Fibroblast of skin of left biceps (primary cell): ENCODE data around the gene HAO1.

ENCODE experiments used
- DNase-seq, 2 experiments: peaks; one replicate each; pipeline ENCODE4 v3.0.0-alpha.2; 2013; ENCODE audit warnings: low read depth in 2 of 2

HAO1 gene

DNA sequence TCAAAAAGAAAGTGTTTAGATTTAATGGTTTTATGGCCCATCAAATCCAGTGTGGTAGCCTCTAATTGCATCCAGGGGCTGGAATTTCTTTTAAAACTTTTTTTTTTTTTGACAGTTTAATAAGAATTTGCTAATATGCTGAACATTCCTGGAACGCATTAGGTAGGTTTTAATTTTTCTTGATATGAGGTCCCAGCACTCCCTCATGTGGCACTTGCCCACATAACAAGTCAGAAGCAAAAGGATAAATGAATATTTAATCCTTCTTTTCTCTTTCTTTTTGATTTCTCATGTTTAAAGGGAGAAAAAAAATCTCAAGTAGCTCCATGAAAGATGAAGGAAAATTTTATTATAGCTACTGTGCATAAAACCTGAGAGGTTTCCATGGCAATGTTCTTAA lies 13.5 kb downstream of the HAO1 start:
- peak in 1 of 2 experiments; percentile 6 for DNase-seq

DNA sequence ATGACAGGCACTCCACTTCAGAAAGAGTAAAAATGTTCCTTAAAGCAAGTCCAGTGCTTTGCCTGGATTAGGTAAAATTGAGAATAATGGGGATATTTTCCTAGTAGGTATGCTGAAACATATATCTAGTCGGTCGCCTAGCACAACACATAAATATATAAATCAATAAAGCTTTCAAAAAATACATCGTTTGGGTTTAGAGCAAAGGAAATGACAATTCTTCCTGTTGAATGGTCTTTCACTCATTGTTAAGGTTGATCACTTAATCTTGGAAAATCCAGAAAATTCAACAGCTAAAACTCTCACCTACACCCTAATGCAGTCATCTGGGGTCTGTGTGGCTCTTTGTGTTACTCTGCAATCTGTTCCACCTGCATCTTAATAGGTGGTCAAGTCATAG lies 13.9 kb downstream of the HAO1 start:
- DNase-seq = no peak

DNA sequence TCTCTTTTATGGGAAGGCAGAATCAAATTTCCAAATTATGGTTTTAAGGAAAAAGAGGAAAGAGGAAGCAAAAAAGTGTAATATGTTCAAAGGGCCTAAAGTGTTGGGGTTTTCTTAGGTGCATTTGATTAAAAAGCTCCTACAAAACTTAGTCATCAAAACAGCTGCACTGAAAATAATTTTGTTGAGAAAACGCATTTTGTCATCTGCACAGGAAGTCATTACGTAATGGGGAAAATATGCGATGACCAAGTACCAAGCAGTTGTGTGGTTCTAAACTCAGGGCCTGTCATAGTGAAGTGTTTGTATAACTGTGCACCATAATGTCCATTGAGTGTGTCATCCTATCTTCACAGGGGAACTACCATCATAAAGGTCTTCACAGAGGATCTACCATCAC lies 15.6 kb downstream of the HAO1 start:
- peak; percentile 51 to 54 for DNase-seq

DNA sequence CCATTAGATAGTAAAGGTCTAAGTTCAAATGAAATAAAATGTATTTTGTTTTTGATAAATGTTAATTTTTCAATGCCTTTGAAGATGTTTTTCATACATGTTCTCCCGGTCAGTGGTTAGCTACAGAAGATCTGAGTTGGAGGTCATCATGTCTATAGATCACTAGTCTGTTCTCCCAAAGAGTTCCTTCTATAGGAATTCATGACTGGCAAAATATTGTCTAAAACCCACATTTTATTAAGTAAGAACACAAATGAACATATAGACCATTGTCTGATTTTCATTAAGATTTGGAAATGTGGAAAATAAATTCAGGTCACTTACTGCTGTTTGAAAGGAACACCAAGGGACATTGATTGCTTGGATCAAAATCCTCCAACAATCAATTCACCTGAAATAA lies 23.6 kb downstream of the HAO1 start:
- no peak for DNase-seq

DNA sequence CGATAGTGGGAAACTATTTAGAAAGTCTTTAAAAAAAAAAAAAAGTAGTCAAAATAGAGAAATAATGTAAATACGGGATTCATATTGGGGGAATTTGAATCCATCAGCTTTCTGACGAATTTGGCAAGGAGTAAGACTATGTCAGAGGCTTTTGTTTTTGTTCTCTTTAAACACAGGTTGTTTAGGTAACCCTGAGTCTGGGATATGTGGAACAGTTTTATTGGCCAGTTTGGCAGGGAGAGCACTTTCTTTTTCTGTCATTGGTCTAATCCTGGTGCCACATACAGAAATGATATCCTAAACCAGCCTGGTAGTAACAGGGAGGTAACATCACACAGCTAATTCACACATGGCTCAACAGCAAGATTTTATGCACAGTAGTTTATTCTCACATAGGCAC lies 27.7 kb downstream of the HAO1 start:
- no peak for DNase-seq

DNA sequence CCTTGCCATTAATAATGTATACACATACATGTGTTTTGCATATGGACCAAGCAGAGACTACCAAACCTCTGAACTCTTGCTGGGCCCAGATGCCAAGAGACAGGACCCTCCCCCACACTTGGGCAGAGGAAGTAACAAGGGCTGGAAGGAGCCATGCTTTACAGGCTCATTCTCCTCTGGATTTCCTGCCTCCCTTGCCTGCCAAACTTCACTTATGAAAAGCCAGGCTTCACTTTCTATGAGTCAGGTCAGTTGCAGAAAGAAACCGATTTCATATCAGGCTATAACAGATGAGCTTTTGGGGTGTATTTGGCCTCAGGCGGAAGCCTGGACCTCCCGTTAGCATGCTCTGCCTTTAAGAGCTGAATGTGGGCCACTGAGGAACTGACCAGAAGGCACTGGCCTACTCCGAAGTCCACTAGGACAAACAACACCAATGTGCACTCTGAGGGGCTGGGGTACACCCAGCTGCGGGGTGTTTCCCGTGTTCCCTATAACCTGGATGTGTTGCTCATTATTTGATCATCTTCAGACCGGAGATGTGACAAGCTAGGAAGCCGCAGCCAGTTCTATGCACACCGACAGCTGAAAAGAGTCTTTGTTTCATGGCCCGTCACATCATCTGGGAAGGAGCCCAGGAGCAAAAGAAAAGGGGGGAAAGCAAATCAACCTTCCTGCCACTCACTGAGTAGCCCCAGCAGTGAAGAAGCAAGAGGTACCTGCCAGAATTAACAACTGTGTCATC lies 28.5 kb downstream of the HAO1 start:
- no peak for DNase-seq

DNA sequence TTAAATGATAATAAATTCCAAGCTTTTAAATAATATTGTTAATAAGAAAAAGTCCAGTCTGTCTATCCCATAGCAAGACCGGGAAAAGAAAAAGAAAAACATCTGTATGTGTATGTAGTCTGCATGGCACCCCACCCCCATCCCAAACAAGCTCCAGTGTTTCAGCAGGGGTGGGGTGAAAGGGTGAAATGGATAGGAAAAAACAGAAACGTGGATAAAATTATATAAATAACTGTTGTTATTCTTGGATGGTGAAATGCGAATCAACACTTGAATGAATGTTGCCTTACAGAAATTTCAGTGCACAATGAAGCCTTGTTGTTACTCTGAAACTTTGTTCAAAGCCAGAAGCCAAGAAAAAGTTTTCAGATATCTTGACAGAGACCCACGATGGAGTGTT lies 31.4 kb downstream of the HAO1 start:
- no peak for DNase-seq

DNA sequence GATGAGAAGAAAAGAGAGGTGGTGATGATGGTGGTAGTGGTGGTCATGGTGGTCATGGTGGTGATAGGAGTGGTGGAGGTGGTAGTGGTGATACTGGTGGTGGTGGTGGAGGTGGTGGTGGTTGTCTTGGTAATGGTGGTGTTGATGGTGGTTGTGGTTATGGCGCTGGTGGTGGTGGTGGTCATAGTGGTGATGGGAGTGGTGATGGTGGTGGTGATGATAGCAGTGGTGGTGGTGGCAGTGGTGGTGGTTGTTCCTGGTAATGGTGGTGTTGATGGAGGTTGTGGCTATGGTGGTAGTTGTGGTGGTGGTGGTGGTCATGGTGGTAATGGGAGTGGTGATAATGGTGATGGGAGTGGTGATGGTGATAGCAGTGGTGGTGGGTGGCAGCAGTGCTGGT lies 36.8 kb downstream of the HAO1 start:
- DNase-seq = no peak

DNA sequence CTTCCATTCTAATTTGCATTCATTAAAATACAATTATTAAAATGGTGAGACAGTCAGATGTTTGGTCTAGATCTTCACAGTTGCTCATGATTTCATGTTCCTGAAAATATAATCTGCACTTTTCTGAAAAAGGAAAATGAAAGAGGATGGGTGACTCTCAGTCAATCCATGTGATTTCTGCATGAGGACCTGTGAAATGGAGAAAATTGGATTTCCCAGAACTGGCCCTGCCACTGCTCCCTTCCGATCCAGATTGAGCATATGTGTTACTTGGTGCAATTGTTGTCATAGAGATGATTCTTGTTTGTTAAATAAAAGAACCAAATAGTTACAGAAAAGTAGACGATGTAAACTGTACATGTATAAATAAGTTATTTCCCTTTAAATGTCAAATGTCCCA lies 37.4 kb downstream of the HAO1 start:
- no peak for DNase-seq

- no peak for DNase-seq
These were observed 42.4 kb downstream of the HAO1 start for GRCh38 chr20:7897781-7898364.

- DNase-seq = no peak
These were observed 47.1 kb downstream of the HAO1 start for GRCh38 chr20:7893014-7893730.

- no peak for DNase-seq
These were observed 48.6 kb downstream of the HAO1 start for GRCh38 chr20:7891705-7892104.

DNA sequence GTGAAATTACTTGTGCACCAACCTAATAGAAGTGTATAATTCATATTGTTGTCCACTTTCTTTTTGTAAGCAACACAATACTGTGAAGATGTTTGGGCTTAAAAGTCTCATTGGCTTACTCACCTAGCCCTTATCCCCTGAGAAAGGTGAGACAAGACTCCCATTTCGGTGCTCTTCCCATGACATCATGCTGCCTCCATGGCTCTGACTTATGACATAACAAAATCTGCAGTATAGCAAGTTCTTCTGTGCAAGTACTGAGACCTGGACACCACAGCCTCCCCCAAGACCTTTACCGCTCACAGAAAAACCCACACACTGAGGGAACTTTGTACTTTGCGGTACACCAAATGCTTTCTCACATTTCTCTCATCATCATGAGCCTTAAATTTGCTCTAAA lies 50.5 kb downstream of the HAO1 start:
- DNase-seq = no peak

DNA sequence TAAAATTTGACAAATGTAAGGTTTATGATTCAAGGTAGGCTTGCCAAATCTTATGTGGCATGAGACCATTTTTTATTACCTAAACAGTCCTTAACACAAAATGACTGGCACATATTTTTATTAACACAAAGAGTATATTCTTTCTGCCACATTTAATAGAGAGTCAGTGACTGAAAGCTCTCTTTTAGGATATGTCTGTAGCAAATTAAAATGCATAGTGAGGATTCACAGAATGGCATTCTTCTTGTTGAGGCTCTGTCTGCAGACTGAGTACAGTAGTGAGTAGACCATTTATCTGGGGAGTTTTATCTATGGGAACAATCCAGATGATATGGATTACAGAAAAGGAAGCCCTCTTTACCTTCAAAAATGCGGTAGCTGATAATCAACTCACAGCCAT lies 56.5 kb downstream of the HAO1 start:
- no peak for DNase-seq

DNA sequence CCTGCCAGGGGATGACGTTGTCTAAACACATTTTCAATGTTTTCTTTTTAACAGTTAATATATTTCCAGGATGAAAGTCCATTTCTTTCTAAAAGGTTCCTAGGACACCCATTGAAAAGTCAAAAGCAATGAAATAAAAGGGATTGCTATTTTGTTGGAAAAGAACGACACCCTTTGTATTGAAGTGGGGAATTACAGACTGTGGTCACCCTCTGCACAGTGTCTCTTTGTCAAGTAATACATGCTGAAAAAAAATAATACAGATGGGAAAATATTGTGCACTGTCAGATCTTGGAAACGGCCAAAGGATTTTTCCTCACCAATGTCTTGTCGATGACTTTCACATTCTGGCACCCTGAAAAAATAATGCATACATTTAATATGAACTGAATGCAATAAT lies 56.9 kb downstream of the HAO1 start:
- no peak for DNase-seq

- DNase-seq = no peak
These were observed 58.2 kb downstream of the HAO1 start for GRCh38 chr20:7882076-7882475.

DNA sequence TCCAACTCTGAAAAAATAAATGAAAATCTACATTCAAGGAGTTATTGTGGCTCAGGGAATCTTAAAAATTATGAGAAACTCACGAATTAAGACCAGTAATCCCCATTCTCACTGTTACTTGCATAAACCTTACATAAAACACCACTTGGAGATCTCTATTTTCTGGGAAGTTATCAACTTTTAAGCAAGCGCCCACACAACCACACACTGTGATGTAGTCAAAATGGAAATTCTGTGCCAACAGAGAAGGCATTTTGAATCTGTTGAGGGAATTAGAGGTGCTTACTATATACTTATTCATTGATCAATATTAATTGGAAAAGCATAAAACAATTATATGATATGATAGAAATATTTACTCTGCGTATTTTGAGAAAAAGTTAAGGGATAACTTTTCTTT lies 58.7 kb downstream of the HAO1 start:
- no peak for DNase-seq

GRCh38 chr20:7879883-7880282 lies 60.4 kb downstream of the HAO1 start:
- no peak for DNase-seq

GRCh38 chr20:7868108-7868507 lies 72.2 kb downstream of the HAO1 start:
- no peak for DNase-seq

- DNase-seq = no peak
These were observed 74.0 kb downstream of the HAO1 start for GRCh38 chr20:7866285-7866684.

DNA sequence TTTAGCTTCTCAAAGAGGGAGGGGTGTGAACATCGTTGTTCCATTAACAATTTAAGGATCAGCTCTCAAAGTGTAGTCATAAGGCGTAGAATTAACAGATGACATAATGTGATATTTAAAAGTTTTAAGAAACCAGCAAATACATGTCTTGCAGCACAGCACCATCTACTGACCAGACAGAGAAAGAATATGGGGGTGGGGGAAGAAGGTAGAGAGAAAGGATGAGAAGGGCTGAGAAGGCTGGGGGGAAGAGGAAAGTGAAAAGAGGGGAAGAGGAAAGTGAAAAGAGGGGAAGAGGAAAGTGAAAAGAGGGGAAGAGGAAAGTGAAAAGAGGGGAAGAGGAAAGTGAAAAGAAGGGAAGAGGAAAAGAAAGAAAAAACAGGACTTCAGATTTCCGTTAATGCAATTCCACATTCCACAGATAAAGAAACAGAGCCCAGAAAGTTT lies 80.9 kb downstream of the HAO1 start:
- peak; percentile 23 to 46 for DNase-seq

GRCh38 chr20:7858734-7859250 lies 81.5 kb downstream of the HAO1 start:
- no peak for DNase-seq

- DNase-seq = peak in 1 of 2 experiments; percentile 8
These were observed 83.5 kb downstream of the HAO1 start for GRCh38 chr20:7856756-7857155.
